ENCODE results near the gene TRMT13.

TRMT13 gene, protein sequence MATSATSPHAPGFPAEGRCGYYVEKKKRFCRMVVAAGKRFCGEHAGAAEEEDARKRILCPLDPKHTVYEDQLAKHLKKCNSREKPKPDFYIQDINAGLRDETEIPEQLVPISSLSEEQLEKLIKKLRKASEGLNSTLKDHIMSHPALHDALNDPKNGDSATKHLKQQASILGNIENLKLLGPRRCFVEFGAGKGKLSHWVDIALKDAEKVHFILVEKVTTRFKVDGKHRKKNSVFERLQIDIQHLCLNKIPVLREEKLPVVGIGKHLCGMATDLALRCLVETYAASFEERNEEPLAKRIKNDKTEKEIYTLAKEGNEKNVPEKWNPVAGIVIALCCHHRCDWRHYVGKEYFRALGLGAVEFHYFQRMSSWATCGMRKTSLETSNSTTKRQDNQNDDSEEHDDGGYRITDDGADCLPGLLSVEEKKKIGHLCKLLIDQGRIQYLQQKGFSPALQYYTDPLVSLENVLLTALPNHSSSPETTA

DNA sequence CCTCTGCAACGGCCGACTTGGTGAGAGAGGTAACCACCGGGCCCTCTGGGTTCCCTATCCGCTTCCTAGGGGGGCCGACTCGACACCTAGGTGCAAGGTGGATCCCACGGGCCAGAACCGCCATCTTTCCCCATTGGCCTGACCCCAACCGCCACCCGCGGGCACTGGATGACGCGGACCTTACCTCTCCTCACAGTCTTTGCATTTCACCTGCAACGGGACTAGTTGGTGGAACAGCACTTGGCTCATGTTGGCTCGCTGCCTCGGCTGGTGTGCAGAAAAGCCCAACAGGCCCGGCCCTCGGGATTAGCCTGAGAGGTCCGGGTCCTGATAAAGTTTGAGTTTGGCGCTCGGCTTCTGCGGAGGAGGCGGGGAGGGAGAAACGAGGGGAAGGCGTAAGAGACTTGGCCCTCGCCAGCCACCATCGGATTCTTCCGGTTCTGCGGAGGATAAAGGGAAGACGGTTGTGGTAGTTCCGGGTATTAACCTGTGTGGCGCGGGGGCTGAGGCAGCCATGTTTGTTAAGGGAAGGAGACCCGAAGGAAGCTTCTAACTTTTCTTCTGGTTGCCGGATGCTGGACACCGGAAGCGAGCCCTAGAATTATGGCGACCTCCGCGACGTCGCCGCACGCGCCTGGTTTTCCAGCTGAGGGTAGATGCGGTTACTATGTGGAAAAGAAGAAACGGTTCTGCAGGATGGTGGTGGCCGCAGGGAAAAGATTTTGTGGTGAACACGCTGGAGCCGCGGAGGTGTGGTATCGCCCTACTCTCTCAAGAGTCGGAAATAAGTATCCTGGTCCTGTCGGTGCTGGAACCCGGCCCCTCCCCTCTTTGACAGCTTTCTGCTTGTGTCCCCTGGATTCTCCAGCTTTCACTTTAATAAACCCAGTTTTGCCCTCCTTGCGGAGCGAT is at the start of gene TRMT13, which contains the start of gene SASS6:
TSS of gene TRMT13 (plus strand) at position 598 of the 912 bp plus-strand sequence. CDS start at position 604, 6 bp downstream.
TSS of gene SASS6 (minus strand) at position 365 of the 912 bp plus-strand sequence. CDS start at position 249, 116 bp downstream.
- Mint-ChIP-seq H3K4me3 (peak within 1 kb of the TSS; percentile 91), H3K36me3 (peaks cover 36% of the 10 kb centered on the region), H3K27ac (peak within 1 kb of the TSS; percentile 95), H3K4me1 (peaks cover 16% of the 10 kb centered on the region), H3K9me3 (no peaks in the 10 kb centered on the region)
- peak; percentile 98 for ATAC-seq
- DNase-seq (ENCODE audit: low spot score in 2 of 2), result peak; percentile 73 to 96

DNA sequence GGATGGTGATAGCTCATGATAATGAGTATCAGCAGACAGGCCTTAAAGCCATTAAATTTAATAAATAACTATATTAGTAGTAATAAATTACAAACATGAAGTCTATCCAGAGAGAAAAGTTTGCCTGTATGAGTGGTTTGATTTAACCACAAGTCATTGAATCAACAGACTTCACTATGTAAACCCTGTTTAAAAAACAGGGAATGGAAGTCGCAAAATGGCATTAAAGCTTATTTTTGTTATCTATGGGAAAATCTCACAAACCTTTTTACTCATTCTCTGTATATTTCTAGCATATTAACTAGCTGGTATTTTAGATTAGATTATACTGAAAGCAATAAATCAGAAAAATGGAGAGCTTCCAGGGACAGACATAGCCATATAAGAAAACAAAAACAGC is 45.6 kb upstream of the TRMT13 start:
- peaks cover 92% of the 10 kb centered on the region for H3K36me3 Mint-ChIP-seq
- H3K9me3 Mint-ChIP-seq, result no peaks in the 10 kb centered on the region
- H3K4me1 Mint-ChIP-seq, result no peaks in the 10 kb centered on the region
- DNase-seq (ENCODE audit: low spot score in 2 of 2), result no peak
- ATAC-seq, result no peak
- H3K4me3 Mint-ChIP-seq, result no peak overlapping the region
- H3K27ac Mint-ChIP-seq, result no peak overlapping the region

DNA sequence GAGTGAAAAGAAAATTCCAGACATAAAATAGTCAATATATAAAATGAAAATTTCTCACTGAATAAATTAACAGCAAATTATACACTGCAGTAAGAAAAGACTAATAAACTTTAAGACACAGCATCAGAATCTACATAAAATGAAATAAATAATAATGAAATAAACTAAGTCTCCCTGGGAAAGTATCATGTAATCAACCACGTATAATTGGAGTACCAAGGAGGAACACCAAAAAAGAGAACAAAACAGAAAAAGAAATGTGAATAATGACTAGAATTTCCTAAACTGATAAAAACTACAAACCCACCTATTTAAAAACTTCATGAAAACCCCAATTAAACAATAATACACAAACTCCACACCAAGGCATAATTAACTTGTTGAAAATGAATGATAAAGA is 43.9 kb upstream of the TRMT13 start:
- ATAC-seq, result no peak
- DNase-seq (ENCODE audit: low spot score in 2 of 2), result no peak
- H3K36me3 Mint-ChIP-seq, result peaks cover 92% of the 10 kb centered on the region
- H3K9me3 Mint-ChIP-seq, result no peaks in the 10 kb centered on the region
- H3K4me1 Mint-ChIP-seq, result no peaks in the 10 kb centered on the region
- no peak overlapping the region for H3K27ac Mint-ChIP-seq
- H3K4me3 Mint-ChIP-seq, result no peak overlapping the region

DNA sequence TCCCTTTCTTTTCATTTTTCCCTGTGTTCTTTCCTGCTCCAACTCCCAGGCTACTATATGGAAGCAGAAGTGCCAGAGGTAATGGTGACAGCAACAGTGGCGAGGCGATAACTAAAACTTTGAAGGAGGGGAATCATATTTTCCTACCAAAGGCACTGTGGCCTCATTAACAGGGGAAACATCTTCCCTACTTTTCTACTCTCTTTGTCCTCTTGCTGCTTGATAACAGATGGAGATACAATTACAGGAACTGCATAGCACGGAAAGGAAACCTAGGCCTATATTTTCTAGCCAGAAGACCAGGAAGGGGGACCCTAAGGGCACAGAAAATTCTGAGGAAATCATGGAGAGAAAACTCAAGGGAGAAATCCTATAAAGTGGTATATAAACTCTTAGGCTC is 42.5 kb upstream of the TRMT13 start:
- no peak overlapping the region for H3K27ac Mint-ChIP-seq
- ATAC-seq (no peak), DNase-seq (ENCODE audit: low spot score in 2 of 2) (no peak)
- H3K9me3 Mint-ChIP-seq, result no peaks in the 10 kb centered on the region
- H3K4me3 Mint-ChIP-seq, result no peak overlapping the region
- H3K4me1 Mint-ChIP-seq, result no peaks in the 10 kb centered on the region
- H3K36me3 Mint-ChIP-seq, result peaks cover 85% of the 10 kb centered on the region

DNA sequence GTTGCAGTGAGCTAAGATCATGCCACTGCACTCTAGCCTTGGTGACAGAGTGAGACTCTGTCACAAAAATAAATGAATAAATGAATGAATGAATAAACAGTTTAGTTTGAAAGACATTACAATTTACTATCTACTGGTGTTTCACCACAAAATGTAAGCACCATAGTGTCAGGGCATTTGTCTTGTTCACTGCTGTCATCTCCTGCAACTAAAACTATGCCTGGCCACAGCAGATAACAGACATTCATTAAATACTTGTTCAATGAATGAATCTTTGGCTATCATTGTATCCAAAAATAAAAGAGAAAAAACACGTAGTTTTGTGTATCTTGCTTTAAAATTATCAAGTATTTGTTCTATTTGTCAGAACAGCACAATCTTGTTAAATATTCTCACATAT is 32.8 kb upstream of the TRMT13 start:
- Mint-ChIP-seq H3K27ac (no peak overlapping the region), H3K36me3 (peaks cover 70% of the 10 kb centered on the region), H3K4me1 (no peaks in the 10 kb centered on the region), H3K9me3 (no peaks in the 10 kb centered on the region), H3K4me3 (no peak overlapping the region)
- ATAC-seq, result no peak
- no peak for DNase-seq (ENCODE audit: low spot score in 2 of 2)

DNA sequence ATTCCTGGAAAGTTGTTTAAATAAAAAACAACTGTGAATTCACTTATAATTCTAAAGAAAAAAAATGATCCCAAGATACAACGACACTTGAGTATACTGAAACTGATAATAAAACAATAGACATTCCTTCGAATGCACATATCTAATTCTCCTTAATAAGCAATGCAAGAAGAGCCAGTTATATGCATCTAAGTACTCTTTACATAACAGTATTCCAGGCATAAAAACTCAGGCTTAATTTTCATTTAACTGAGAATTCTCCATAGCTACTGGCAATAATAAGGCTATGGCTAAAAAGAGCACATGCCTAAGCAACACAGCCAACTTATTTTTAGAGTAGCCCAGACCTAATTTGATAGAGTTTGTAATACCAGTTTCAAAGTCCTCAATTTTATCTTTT is 31.4 kb upstream of the TRMT13 start:
- H3K4me3 Mint-ChIP-seq, result no peak overlapping the region
- no peak for ATAC-seq
- no peaks in the 10 kb centered on the region for H3K9me3 Mint-ChIP-seq
- no peak overlapping the region for H3K27ac Mint-ChIP-seq
- no peak for DNase-seq (ENCODE audit: low spot score in 2 of 2)
- H3K4me1 Mint-ChIP-seq, result no peaks in the 10 kb centered on the region
- H3K36me3 Mint-ChIP-seq, result peaks cover 83% of the 10 kb centered on the region

DNA sequence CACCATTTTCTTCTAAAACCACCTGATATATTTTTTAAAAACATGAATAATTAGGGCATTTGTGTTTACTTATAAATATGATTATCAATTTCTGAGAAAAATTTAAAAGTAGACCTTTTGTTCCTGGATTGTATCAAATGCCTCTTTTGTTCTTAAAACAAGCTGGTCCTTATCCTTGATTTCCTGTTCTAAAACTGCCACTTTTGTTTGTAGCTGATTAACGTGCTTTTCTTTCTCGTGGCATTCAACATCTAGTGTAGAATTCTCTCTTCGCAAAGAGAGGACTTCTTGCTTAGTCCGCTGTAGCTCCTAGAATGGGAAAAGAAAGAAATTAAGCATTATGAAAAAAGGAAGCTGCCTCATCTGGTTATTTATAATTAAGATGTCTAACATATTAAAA is 25.3 kb upstream of the TRMT13 start:
- Mint-ChIP-seq H3K27ac (no peak overlapping the region), H3K36me3 (peaks cover 74% of the 10 kb centered on the region), H3K4me1 (no peaks in the 10 kb centered on the region), H3K9me3 (no peaks in the 10 kb centered on the region), H3K4me3 (no peak overlapping the region)
- DNase-seq (ENCODE audit: low spot score in 2 of 2), result no peak
- no peak for ATAC-seq

DNA sequence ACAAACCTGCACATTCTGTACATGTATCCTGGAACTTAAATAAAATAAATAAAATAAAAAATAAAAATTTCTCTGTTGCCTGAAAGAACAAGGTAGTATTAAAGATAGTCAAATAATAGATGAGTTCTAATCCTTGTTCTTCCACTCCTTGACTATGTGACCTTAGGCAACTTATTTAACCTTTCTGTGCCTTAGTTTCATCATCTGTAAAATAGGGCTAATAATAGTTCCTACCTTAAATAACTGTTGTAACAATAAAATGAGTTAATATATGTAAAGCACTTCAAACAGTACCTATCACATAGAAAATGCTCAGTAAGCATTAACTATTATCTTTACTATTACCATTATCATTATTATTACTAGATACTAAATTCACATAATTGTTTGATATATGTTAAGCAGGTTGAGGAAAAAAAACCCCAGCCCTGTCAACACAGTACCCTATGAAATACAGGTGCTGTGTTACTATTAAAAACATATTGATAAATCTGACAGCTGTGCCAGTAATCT is 23.4 kb upstream of the TRMT13 start:
- ATAC-seq (no peak), DNase-seq (ENCODE audit: low spot score in 2 of 2) (no peak)
- no peak overlapping the region for H3K27ac Mint-ChIP-seq
- H3K9me3 Mint-ChIP-seq, result no peaks in the 10 kb centered on the region
- H3K4me1 Mint-ChIP-seq, result no peaks in the 10 kb centered on the region
- H3K4me3 Mint-ChIP-seq, result no peak overlapping the region
- peaks cover 61% of the 10 kb centered on the region for H3K36me3 Mint-ChIP-seq

DNA sequence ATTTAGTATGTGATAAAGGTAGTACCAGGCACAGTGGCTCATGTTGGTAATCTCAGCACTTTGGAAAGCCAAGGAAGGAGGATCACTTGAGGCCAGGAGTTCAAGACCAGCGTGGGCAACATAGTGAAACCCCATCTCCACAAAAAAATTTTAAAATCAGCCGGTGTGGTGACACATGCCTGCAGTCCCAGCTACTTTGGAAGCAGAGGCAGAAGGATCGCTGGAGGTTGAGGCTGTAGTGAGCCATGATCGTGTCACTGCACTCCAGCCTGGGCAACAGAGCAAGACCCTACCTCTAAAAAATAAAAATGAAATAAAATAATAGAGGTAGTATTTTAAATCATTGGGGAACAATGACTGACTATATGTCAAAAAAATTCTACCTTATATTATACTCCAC is 17.4 kb upstream of the TRMT13 start:
- Mint-ChIP-seq H3K27ac (no peak overlapping the region), H3K36me3 (peaks cover 49% of the 10 kb centered on the region), H3K4me3 (no peak overlapping the region), H3K4me1 (no peaks in the 10 kb centered on the region), H3K9me3 (no peaks in the 10 kb centered on the region)
- DNase-seq (ENCODE audit: low spot score in 2 of 2), result no peak
- ATAC-seq, result no peak

DNA sequence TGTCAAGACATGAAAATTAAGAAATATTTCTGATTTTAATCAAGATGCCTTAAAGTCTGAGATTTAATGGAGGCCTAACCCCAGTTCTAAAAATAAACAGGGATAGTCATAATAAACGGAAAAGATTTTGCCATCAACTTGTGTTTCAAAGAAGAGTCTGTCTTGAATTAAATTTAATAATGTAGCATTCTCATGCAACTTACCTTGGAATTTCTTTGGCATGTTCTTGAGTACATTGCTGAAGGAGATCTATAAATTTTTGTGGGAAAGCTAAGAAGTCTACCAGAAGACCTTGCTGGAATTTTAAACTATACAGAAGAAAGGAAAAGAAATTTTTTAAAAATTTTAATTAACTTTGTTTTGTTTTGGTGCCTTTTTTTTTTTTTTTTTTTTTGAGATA is 10.8 kb upstream of the TRMT13 start:
- peaks cover 36% of the 10 kb centered on the region for H3K36me3 Mint-ChIP-seq
- no peaks in the 10 kb centered on the region for H3K9me3 Mint-ChIP-seq
- DNase-seq (ENCODE audit: low spot score in 2 of 2), result no peak
- ATAC-seq, result no peak
- no peak overlapping the region for H3K4me3 Mint-ChIP-seq
- H3K4me1 Mint-ChIP-seq, result no peaks in the 10 kb centered on the region
- no peak overlapping the region for H3K27ac Mint-ChIP-seq

DNA sequence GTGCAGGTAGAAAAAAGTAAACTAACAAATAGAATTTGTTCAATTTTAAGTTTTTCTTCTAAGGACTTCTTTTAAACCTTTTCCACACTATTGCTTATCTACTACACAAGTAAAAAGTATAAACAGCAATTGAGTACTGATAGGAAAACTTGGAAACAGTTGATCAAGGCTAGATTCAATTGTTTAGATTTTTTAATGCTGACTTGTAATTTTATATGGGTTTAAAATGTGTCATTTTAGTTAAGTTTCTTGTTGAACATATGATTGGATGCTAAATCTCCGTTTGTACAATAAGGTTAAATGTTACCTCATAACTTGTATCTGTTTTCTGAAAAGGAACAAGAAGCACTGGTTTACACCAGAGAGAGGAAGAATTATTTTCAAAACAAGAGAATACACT is 5.7 kb upstream of the TRMT13 start:
- no peak overlapping the region for H3K27ac Mint-ChIP-seq
- DNase-seq (ENCODE audit: low spot score in 2 of 2) (no peak), ATAC-seq (no peak)
- peaks cover 4% of the 10 kb centered on the region for H3K36me3 Mint-ChIP-seq
- H3K4me3 Mint-ChIP-seq, result no peak overlapping the region
- no peaks in the 10 kb centered on the region for H3K9me3 Mint-ChIP-seq
- no peaks in the 10 kb centered on the region for H3K4me1 Mint-ChIP-seq

DNA sequence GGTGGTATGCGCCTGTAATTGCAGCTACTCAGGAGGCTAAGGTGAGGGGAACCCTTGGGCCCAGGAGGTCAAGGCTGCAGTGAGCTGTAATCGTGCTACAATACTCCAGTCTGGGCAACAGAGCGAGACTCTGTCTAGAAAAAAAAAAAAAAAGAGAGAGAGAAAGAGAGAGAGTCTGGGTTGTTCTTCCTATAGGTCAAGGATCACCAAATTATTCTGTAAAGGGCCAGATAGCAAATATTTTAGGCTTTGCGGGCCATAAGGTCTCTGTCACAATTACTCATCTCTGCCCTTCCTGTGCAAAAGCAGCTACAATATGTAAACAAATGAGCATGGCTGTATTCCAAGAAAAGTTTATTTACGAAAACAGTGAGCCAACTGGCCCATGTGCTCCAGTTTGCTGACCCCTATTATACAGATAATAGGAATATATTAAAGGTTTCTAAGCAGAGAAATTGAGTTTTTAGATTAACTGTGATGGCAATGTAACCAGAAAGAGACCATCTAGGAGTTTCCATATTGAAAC is 2.3 kb upstream of the TRMT13 start:
- H3K9me3 Mint-ChIP-seq, result no peaks in the 10 kb centered on the region
- no peak for DNase-seq (ENCODE audit: low spot score in 2 of 2)
- H3K36me3 Mint-ChIP-seq, result peaks cover 22% of the 10 kb centered on the region
- no peak overlapping the region for H3K4me3 Mint-ChIP-seq
- H3K27ac Mint-ChIP-seq, result no peak overlapping the region
- no peak for ATAC-seq
- H3K4me1 Mint-ChIP-seq, result peaks cover 16% of the 10 kb centered on the region

DNA sequence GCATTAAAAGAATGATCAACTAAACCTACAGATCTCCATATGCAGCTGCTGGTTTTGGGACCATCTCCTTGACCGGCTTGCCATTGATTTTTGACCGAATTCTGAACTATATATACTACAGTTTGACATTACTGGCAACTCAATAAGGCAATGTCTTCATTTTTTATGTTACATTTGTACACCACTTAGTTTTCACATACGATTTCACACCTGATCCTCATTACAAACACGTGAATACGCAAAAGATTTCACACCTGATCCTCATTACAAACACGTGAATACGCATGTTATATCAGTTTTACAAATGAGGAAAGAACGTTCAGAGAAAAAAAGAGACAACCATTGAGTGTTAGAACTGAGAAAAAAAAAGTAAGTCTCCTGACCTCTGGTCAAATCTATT is 1.3 kb upstream of the TRMT13 start:
- peaks cover 24% of the 10 kb centered on the region for H3K36me3 Mint-ChIP-seq
- DNase-seq (ENCODE audit: low spot score in 2 of 2) (no peak), ATAC-seq (no peak)
- H3K9me3 Mint-ChIP-seq, result no peaks in the 10 kb centered on the region
- H3K4me3 Mint-ChIP-seq, result peak overlapping the region; percentile 91
- peaks cover 16% of the 10 kb centered on the region for H3K4me1 Mint-ChIP-seq
- H3K27ac Mint-ChIP-seq, result peak overlapping the region; percentile 95

DNA sequence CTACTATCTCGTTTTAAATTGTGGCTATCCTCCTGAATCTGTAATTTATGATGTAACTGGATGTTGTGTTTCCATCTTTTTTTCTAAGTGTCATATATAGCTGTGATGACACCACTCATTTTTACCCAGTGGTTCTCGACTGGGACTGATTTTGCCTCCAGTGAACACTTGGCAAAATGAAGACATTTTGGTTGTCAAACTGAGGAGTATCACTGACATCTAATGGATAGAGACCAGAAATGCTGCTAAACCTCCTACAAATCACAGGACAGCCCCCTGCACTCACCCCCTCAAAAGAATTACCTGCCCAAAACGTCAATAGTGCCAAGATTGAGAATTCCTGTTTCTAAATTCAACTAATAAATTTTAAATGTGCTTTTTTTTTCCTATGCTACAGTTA is 1.9 kb downstream of the TRMT13 start:
- DNase-seq (ENCODE audit: low spot score in 2 of 2), result no peak
- Mint-ChIP-seq H3K4me3 (peak overlapping the region; percentile 91), H3K27ac (no peak overlapping the region), H3K4me1 (peaks cover 16% of the 10 kb centered on the region), H3K9me3 (no peaks in the 10 kb centered on the region), H3K36me3 (peaks cover 56% of the 10 kb centered on the region)
- no peak for ATAC-seq

DNA sequence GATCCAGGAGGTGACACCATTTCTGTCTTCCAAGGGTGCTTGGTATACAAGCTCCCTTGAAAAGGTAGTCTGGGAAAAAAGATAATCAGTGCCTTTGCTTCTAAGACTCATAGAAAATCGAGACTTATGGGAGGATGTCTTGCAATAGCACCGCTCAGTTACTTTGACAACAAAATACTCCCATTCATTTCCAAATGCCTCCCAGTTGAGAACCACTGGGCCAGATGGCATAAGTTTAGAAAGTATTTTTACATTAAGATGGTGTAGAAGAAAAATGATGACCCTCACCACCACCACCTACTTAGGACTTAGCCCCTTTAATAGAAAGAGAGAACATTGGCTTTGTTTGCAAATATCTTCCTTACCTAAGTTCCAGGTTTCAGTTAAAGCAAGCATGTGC is 4.6 kb downstream of the TRMT13 start:
- Mint-ChIP-seq H3K27ac (no peak overlapping the region), H3K4me3 (no peak overlapping the region), H3K9me3 (no peaks in the 10 kb centered on the region), H3K36me3 (peaks cover 76% of the 10 kb centered on the region), H3K4me1 (peaks cover 12% of the 10 kb centered on the region)
- ATAC-seq (no peak), DNase-seq (ENCODE audit: low spot score in 2 of 2) (no peak)
